Measurements from ENCODE around the gene MCTP1.
"Not testable (repeated sequence)": the region's sequence is repeated elsewhere in the genome, so short reads cannot be mapped to it uniquely, and the experiment has no call there.

MCTP1 gene

GRCh38 chr5:95251185-95251584 is 33.7 kb downstream of the MCTP1 start:
- DNase-seq = no peak

- no peak for DNase-seq
Measured at GRCh38 chr5:95244479-95244878, 40.4 kb downstream of the MCTP1 start.

GRCh38 chr5:95241635-95242034 is 43.3 kb downstream of the MCTP1 start:
- DNase-seq = peak; percentile 57

- no peak for DNase-seq
Measured at GRCh38 chr5:95241161-95241560, 43.7 kb downstream of the MCTP1 start.

- DNase-seq = peak; percentile 22
Measured at GRCh38 chr5:95238560-95239325, 46.2 kb downstream of the MCTP1 start.

- DNase-seq = no peak
Measured at GRCh38 chr5:95237324-95237723, 47.6 kb downstream of the MCTP1 start.

GRCh38 chr5:95235439-95235982 is 49.4 kb downstream of the MCTP1 start:
- no peak for DNase-seq

- no peak for DNase-seq
Measured at GRCh38 chr5:95229646-95230045, 55.2 kb downstream of the MCTP1 start.

- DNase-seq = no peak
Measured at GRCh38 chr5:95224701-95225459, 60.0 kb downstream of the MCTP1 start.

GRCh38 chr5:95223566-95224258 is 61.2 kb downstream of the MCTP1 start:
- DNase-seq = no peak

GRCh38 chr5:95222836-95223235 is 62.1 kb downstream of the MCTP1 start:
- DNase-seq = no peak

GRCh38 chr5:95221234-95221633 is 63.7 kb downstream of the MCTP1 start:
- no peak for DNase-seq

GRCh38 chr5:95220381-95220780 is 64.5 kb downstream of the MCTP1 start:
- DNase-seq = no peak

- no peak for DNase-seq
Measured at GRCh38 chr5:95219411-95219810, 65.5 kb downstream of the MCTP1 start.

GRCh38 chr5:95217881-95218280 is 67.0 kb downstream of the MCTP1 start:
- no peak for DNase-seq

- DNase-seq = no peak
Measured at GRCh38 chr5:95217351-95217750, 67.5 kb downstream of the MCTP1 start.

GRCh38 chr5:95216136-95216955 is 68.5 kb downstream of the MCTP1 start:
- DNase-seq = no peak

GRCh38 chr5:95207811-95208210 is 77.1 kb downstream of the MCTP1 start:
- DNase-seq = not testable (repeated sequence)

GRCh38 chr5:95194856-95195255 is 90.0 kb downstream of the MCTP1 start:
- no peak for DNase-seq

- DNase-seq = no peak
Measured at GRCh38 chr5:95191330-95191729, 93.6 kb downstream of the MCTP1 start.

- DNase-seq = peak; percentile 94
Measured at GRCh38 chr5:95184924-95185323, 100.0 kb downstream of the MCTP1 start.

- peak; percentile 83 for DNase-seq
Measured at GRCh38 chr5:95181644-95182043, 103.2 kb downstream of the MCTP1 start.

Measured in MV-4-11 (cell line).